Coronary artery (tissue), 2 donors: ENCODE measurements around the gene AFF3.

Experiments used
- DNase-seq: peaks from one replicate; pipeline ENCODE4 v3.0.0-alpha.2; 2017; ENCODE audit warnings: low spot score
- H3K27ac ChIP-seq, 2 donors: fragments of 200-600 bp; sonication (generic); one replicate each; pipeline ENCODE4 v1.5.1; 2016 to 2019
- H3K4me3 ChIP-seq: fragments of 200-600 bp; sonication (generic); 2 replicates; pipeline ENCODE4 v1.5.1; 2016; ENCODE audit warnings: mild to moderate bottlenecking, moderate library complexity
- CTCF ChIP-seq: fragments of 200-600 bp; sonication (generic); IDR thresholded peaks from one replicate; pipeline ENCODE4 v1.5.1; 2019; ENCODE audit warnings: antibody characterized with exemption

AFF3 gene

GRCh38 chr2:99710721-99711120, 431.7 kb downstream of the AFF3 start:
- peak overlapping the region; percentile 29 for H3K4me3 ChIP-seq
- H3K27ac ChIP-seq: peak overlapping the region; percentile 27 to 56
- no peak for DNase-seq
- no peak for TF ChIP-seq CTCF

GRCh38 chr2:99709229-99709628, 433.2 kb downstream of the AFF3 start:
- no peak overlapping the region for H3K4me3 ChIP-seq
- no peak for DNase-seq

GRCh38 chr2:99708231-99708630, 434.2 kb downstream of the AFF3 start:
- DNase-seq: no peak
- no peak for TF ChIP-seq CTCF
- Histone ChIP-seq H3K4me3 (no peak overlapping the region), H3K27ac (peak overlapping the region; percentile 54 to 65)

More at GRCh38 chr2:99709229-99709628, 433.2 kb downstream of the AFF3 start:
- TF ChIP-seq CTCF: no peak
- peak overlapping the region in 1 of 2 donors; percentile 47 for H3K27ac ChIP-seq

- peak overlapping the region; percentile 54 to 65 for H3K27ac ChIP-seq
- H3K4me3 ChIP-seq: peak overlapping the region; percentile 2
- no peak for DNase-seq
- no peak for TF ChIP-seq CTCF
Observed at GRCh38 chr2:99707592-99707991, 434.8 kb downstream of the AFF3 start.

GRCh38 chr2:99706735-99707134, 435.7 kb downstream of the AFF3 start:
- Histone ChIP-seq H3K27ac (peak overlapping the region; percentile 33 to 54), H3K4me3 (peak overlapping the region; percentile 2)
- TF ChIP-seq CTCF: no peak
- no peak for DNase-seq

- TF ChIP-seq CTCF: no peak
- H3K27ac ChIP-seq: no peak overlapping the region
- DNase-seq: no peak
Observed at GRCh38 chr2:99701503-99701902, 440.9 kb downstream of the AFF3 start.

GRCh38 chr2:99700482-99701398, 441.6 kb downstream of the AFF3 start:
- H3K4me3 ChIP-seq: no peak overlapping the region
- TF ChIP-seq CTCF: no peak
- no peak overlapping the region for H3K27ac ChIP-seq
- DNase-seq: no peak

More at GRCh38 chr2:99701503-99701902, 440.9 kb downstream of the AFF3 start:
- no peak overlapping the region for H3K4me3 ChIP-seq
